PFSK-1 (cell line): ENCODE results near the gene C5orf52.

Experiments
- POLR2AphosphoS5 ChIP-seq: IDR thresholded peaks from 2 replicates; pipeline ENCODE4 v1.6.1; 2012; ENCODE audit warnings: low read depth, mild to moderate bottlenecking, control low read depth, low read length, moderate library complexity
- SIN3A ChIP-seq: IDR thresholded peaks from 2 replicates; pipeline ENCODE4 v1.6.1; 2012; ENCODE audit warnings: mild to moderate bottlenecking, low read length, moderate library complexity, borderline replicate concordance; ENCODE audit not compliant: insufficient read depth

DNA sequence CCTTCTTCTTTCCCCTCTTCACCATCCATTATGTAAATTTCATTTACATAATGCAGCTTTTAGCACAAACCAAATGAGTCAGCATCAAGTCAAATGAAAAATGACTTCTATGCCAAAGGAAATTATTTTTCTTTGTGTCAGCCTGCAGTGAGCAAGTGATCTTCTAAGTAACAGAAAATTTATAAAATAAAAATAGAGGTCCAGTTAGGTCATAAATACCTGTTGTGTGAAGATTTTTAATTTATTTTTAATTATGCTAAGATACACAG is 43.2 kb downstream of the C5orf52 start:
- TF ChIP-seq SIN3A: no peak
- TF ChIP-seq POLR2AphosphoS5: no peak
